OCI-LY7 (cell line): ENCODE measurements around the gene CLMP.

Source experiments
- EZH2phosphoT487 ChIP-seq: fragments of 200-600 bp; sonication (generic); IDR thresholded peaks from 2 replicates; pipeline ENCODE4 v1.6.1; 2018; ENCODE audit warnings: low read depth, borderline replicate concordance, mild to moderate bottlenecking, mixed run types, antibody characterized with exemption, low read length, moderate library complexity, mixed read lengths
- TF ChIP-seq, protein P1 (sequence below): fragments of 200-600 bp; sonication (generic); conservative IDR thresholded peaks from 2 replicates; pipeline ENCODE4 v1.5.1; 2014; ENCODE audit warnings: mild to moderate bottlenecking, antibody characterized with exemption, low read length, moderate library complexity, mixed read lengths

DNA sequence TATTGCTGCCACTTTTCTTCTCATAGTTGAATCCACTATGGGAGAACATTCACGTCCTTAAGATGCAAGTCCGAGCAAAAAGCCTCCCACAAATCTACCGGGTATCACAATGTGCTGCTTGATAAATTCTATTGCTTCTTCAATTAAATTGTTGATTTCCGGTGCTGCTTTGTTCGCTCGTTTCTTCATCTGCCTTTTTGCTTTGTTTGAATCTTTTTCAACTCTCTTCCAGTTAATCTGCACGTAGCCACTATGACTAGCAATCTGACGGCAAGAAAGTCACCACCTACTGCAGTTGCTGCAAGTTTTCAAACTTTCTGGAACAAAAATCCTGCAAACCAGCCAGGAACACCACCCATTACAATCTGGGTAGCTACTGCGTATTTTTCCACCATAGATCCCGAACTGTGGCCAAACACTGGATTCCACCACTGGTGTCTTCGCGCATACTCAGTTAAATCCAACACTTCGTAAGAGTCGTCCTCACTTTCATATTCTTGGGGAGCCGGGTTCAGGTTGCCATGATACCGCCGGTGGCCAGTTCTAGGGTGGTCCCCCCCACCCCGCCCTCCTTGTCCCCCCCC lies 59.1 kb downstream of the CLMP start:
- TF ChIP-seq, protein P1, sequence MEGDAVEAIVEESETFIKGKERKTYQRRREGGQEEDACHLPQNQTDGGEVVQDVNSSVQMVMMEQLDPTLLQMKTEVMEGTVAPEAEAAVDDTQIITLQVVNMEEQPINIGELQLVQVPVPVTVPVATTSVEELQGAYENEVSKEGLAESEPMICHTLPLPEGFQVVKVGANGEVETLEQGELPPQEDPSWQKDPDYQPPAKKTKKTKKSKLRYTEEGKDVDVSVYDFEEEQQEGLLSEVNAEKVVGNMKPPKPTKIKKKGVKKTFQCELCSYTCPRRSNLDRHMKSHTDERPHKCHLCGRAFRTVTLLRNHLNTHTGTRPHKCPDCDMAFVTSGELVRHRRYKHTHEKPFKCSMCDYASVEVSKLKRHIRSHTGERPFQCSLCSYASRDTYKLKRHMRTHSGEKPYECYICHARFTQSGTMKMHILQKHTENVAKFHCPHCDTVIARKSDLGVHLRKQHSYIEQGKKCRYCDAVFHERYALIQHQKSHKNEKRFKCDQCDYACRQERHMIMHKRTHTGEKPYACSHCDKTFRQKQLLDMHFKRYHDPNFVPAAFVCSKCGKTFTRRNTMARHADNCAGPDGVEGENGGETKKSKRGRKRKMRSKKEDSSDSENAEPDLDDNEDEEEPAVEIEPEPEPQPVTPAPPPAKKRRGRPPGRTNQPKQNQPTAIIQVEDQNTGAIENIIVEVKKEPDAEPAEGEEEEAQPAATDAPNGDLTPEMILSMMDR = no peak
- TF ChIP-seq EZH2phosphoT487 = no peak
